Ovary (tissue), 9 donors: ENCODE results near the gene SVEP1. TPM values are rescaled to one million over a fixed set of nuclear protein-coding genes. Genes with fewer than 3 reads are reported as not detected.

ENCODE experiments used
- DNase-seq, 5 donors: peaks; one replicate each; pipeline ENCODE4 v3.0.0-alpha.2; 2019 to 2020
- H3K27ac ChIP-seq, 2 donors: fragments of 200-600 bp; one replicate each; pipeline versions ENCODE4 v1.5.1 to v1.8.0; 2019 to 2022
- H3K27me3 ChIP-seq: fragments of 200-600 bp; one replicate; pipeline ENCODE4 v1.8.0; 2022
- H3K36me3 ChIP-seq: fragments of 200-600 bp; sonication (generic); one replicate; pipeline ENCODE4 v1.5.1; 2019
- H3K4me1 ChIP-seq: one replicate; pipeline ENCODE4 v1.8.1; 2013; ENCODE audit warnings: mild to moderate bottlenecking, moderate library complexity; ENCODE audit not compliant: insufficient read depth
- H3K4me3 ChIP-seq: fragments of 200-600 bp; sonication (generic); one replicate; pipeline ENCODE4 v1.5.1; 2017
- H3K9me3 ChIP-seq, 2 donors: fragments of 200-600 bp in 1 of 2; sonication (generic) in 1 of 2; one replicate each; pipeline versions ENCODE4 v1.5.1 to v1.8.1; 2013 to 2019; ENCODE audit warnings: mild to moderate bottlenecking in 1 of 2, moderate library complexity in 1 of 2
- CTCF ChIP-seq, 3 donors: fragments of 450-650 bp in 2 of 3; fragments of 200-600 bp in 1 of 3; IDR thresholded peaks; one replicate each; pipeline versions ENCODE4 v1.5.1 to v1.8.0; 2016 to 2022; ENCODE audit warnings: antibody characterized with exemption in 3 of 3, mild to moderate bottlenecking in 1 of 3
- EP300 ChIP-seq: sonication (generic); formaldehyde crosslinking; IDR thresholded peaks from one replicate; pipeline ENCODE4 v1.6.1; 2017; ENCODE audit warnings: antibody characterized with exemption
- POLR2A ChIP-seq: fragments of 450-650 bp; IDR thresholded peaks from one replicate; pipeline ENCODE4 v1.6.1; 2017; ENCODE audit warnings: antibody characterized with exemption, mild to moderate bottlenecking, moderate library complexity
- WGBS, 3 donors: extraction: QIAGEN DNeasy Blood & Tissue Kit in 1 of 3; methylation state at CpG; one replicate each; pipeline versions ENCODE4 v1.1.5 to v1.1.7; 2013 to 2017; 5-methylcytosine and 5-hydroxymethylcytosine counted together
- intact Hi-C, 4 donors: fragments of 100-400 bp; cut with DNase I; formaldehyde crosslinking; loops; one replicate each; pipeline versions ENCODE4 v1.11.0 to v1.15.1; 2022 to 2023
- polyA plus RNA-seq, 2 donors: library from polyadenylated mRNA; stranded (reverse); fragments of 200-250 nt in 1 of 2; fragments of 350-450 nt in 1 of 2; fragmentation: Illumina TruSeq in 1 of 2; extraction: RNeasy Lipid Tissue Mini Kit (QIAGEN cat#74804) in 1 of 2; gene quantifications; one replicate each; pipeline ENCODE4 v1.2.3, GENCODE V29; 2013 to 2014
- total RNA-seq, 7 donors: library from RNA; depleted of rRNA in 2 of 7; stranded (reverse); fragments of >200 nt in 2 of 7; fragmentation: NEBNext Ultra II Directional in 3 of 7; extraction: Animal tissue kit (Norgen Biotek cat#: 25700) in 3 of 7; gene quantifications; one replicate each; pipeline versions ENCODE4 v1.1.0 to v1.2.4, GENCODE V29; 2016 to 2023
- donor health status: DM: no; HTN: no; CAD: no; lungs with moderate emphysema.
- donor health status: DM: no; HTN: no; CAD: no.
- donor health status: Bipolar disorder and iron deficiency.
- donor health status: DM: yes; HTN: yes; CAD: no.
- donor health status: DM: no; HTN: no; CAD: no.
- donor health status: DM: yes; HTN: yes; CAD: no.

The SVEP1 gene
- total and polyA plus RNA-seq, 9 donors = 0.40 to 23.1 (median 13.3) TPM

- H3K27ac ChIP-seq = no peak overlapping the region
- intact Hi-C loops = no loop called here
- no peak for TF ChIP-seq CTCF (IDR thresholded peaks at IDR 0.05)
- no peak for TF ChIP-seq EP300
- TF ChIP-seq POLR2A = no peak
- H3K36me3 ChIP-seq = no peaks in the 10 kb centered on the region
- H3K27me3 ChIP-seq = no peaks in the 10 kb centered on the region
- no peaks in the 10 kb centered on the region for H3K9me3 ChIP-seq
- H3K4me3 ChIP-seq = no peak overlapping the region
- DNase-seq = no peak
- no peaks in the 10 kb centered on the region for H3K4me1 ChIP-seq
These were observed 132.1 kb downstream of the SVEP1 start for GRCh38 chr9:110447476-110447875.

DNA sequence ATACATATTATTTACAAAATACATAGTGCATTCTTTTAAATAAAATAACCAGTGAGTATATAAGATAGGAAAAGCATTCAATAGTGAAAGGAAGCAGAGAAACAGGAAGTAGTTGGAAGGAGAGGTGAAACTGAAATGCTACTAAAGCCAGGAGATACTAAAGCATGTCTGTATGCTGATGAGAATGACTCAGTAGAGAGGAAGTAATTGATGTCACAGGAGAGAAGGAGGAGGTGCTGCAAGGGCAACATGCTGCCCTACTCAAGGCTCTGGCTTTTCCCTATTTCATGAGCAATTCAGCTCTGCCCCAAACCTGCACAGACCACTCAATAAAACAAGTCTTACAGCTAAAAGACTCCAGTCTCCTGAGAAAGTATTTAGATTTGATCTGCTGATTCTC, 133.4 kb downstream of the SVEP1 start:
- intact Hi-C loops = no loop called here
- H3K4me1 ChIP-seq = no peaks in the 10 kb centered on the region

GRCh38 chr9:110444911-110445310, 134.6 kb downstream of the SVEP1 start:
- no peaks in the 10 kb centered on the region for H3K27me3 ChIP-seq
- 73 to 81% (median 74%) methylated on average over 6 of the region's 6 CpGs for WGBS, 3 donors
- intact Hi-C loops = no loop called here
- no peak for DNase-seq
- TF ChIP-seq POLR2A = no peak
- no peak for TF ChIP-seq CTCF (IDR thresholded peaks at IDR 0.05)
- no peak for TF ChIP-seq EP300
- no peak overlapping the region for H3K4me3 ChIP-seq
- H3K4me1 ChIP-seq = no peaks in the 10 kb centered on the region
- H3K36me3 ChIP-seq = no peaks in the 10 kb centered on the region
- no peak overlapping the region for H3K27ac ChIP-seq
- no peaks in the 10 kb centered on the region for H3K9me3 ChIP-seq

More for the DNA sequence above, 133.4 kb downstream of the SVEP1 start:
- H3K27me3 ChIP-seq = no peaks in the 10 kb centered on the region
- H3K36me3 ChIP-seq = no peaks in the 10 kb centered on the region
- no peaks in the 10 kb centered on the region for H3K9me3 ChIP-seq
- TF ChIP-seq CTCF (IDR thresholded peaks at IDR 0.05) (no peak), POLR2A (no peak)
- DNase-seq = no peak
- H3K27ac ChIP-seq = no peak overlapping the region
- H3K4me3 ChIP-seq = no peak overlapping the region

GRCh38 chr9:110443866-110444220, 135.7 kb downstream of the SVEP1 start:
- intact Hi-C loops = no loop called here
- TF ChIP-seq POLR2A = no peak
- no peak for TF ChIP-seq CTCF (IDR thresholded peaks at IDR 0.05)
- TF ChIP-seq EP300 = no peak
- no peaks in the 10 kb centered on the region for H3K36me3 ChIP-seq
- DNase-seq = no peak
- no peak overlapping the region for H3K27ac ChIP-seq
- no peaks in the 10 kb centered on the region for H3K4me1 ChIP-seq
- H3K27me3 ChIP-seq = no peaks in the 10 kb centered on the region
- H3K4me3 ChIP-seq = no peak overlapping the region
- H3K9me3 ChIP-seq = no peaks in the 10 kb centered on the region
